Hepatocyte (in vitro differentiated cells): ENCODE results near the gene PIK3R1. TPM values are rescaled to one million over a fixed set of nuclear protein-coding genes. Genes with fewer than 3 reads are reported as not detected.

Source experiments
- DNase-seq: peaks from one replicate; pipeline ENCODE4 v3.0.0-alpha.2; 2016; ENCODE audit warnings: low spot score
- H2AFZ ChIP-seq: fragments of 200-600 bp; sonication (generic); 2 replicates; pipeline ENCODE4 v1.6.0; 2016; ENCODE audit warnings: antibody characterized with exemption, mild to moderate bottlenecking
- H3K27ac ChIP-seq: fragments of 200-600 bp; sonication (generic); 2 replicates; pipeline ENCODE4 v1.5.1; 2016; ENCODE audit warnings: mild to moderate bottlenecking
- H3K27me3 ChIP-seq: fragments of 200-600 bp; sonication (generic); 2 replicates; pipeline ENCODE4 v1.6.1; 2016
- H3K36me3 ChIP-seq: fragments of 200-600 bp; sonication (generic); replicated peaks from 2 replicates; pipeline ENCODE4 v1.5.1; 2016; ENCODE audit warnings: low read depth; ENCODE audit not compliant: insufficient read depth
- H3K4me1 ChIP-seq: fragments of 200-600 bp; sonication (generic); 2 replicates; pipeline ENCODE4 v1.5.1; 2016; ENCODE audit warnings: mild to moderate bottlenecking, moderate library complexity; ENCODE audit not compliant: insufficient read depth
- H3K4me2 ChIP-seq: fragments of 200-600 bp; sonication (generic); 2 replicates; pipeline ENCODE4 v1.6.0; 2016
- H3K4me3 ChIP-seq: fragments of 200-600 bp; sonication (generic); 2 replicates; pipeline ENCODE4 v1.5.1; 2016; ENCODE audit warnings: mild to moderate bottlenecking
- H3K79me2 ChIP-seq: fragments of 200-600 bp; sonication (generic); 2 replicates; pipeline ENCODE4 v1.6.0; 2017; ENCODE audit warnings: mild to moderate bottlenecking
- H3K9me2 ChIP-seq: fragments of 200-600 bp; sonication (generic); replicated peaks from 2 replicates; pipeline ENCODE4 v1.6.0; 2017; ENCODE audit warnings: mild to moderate bottlenecking; ENCODE audit not compliant: insufficient read depth
- H3K9me3 ChIP-seq: fragments of 200-600 bp; sonication (generic); 2 replicates; pipeline ENCODE4 v1.5.1; 2016; ENCODE audit warnings: low read depth, mild to moderate bottlenecking
- H4K20me1 ChIP-seq: fragments of 200-600 bp; sonication (generic); 2 replicates; pipeline ENCODE4 v1.6.0; 2016; ENCODE audit warnings: mild to moderate bottlenecking; ENCODE audit not compliant: insufficient read depth, poor library complexity, severe bottlenecking
- EZH2 ChIP-seq: fragments of 200-600 bp; sonication (generic); IDR thresholded peaks from 2 replicates; pipeline ENCODE4 v1.6.1; 2016; ENCODE audit warnings: antibody characterized with exemption, mild to moderate bottlenecking, borderline replicate concordance
- EZH2phosphoT487 ChIP-seq: fragments of 200-600 bp; sonication (generic); IDR thresholded peaks from one replicate; pipeline ENCODE4 v1.6.1; 2018; ENCODE audit warnings: antibody characterized with exemption, mild to moderate bottlenecking, low read depth, moderate library complexity; ENCODE audit not compliant: unreplicated experiment, severe bottlenecking
- WGBS: methylation state at CpG from one replicate; pipeline ENCODE4 v1.1.6; 2016; ENCODE audit warnings: low lambda C conversion rate; ENCODE audit errors: missing lambda C conversion rate; 5-methylcytosine and 5-hydroxymethylcytosine counted together
- polyA plus RNA-seq: library from polyadenylated mRNA; unstranded; fragments of >200 nt; fragmentation: Nextera tagmentation; extraction: Ambion mirVana; gene quantifications from 2 replicates; pipeline ENCODE4 v1.2.1, GENCODE V29; 2016
- total RNA-seq: library from RNA; depleted of rRNA; stranded (reverse); fragments of >200 nt; gene quantifications from 2 replicates; pipeline ENCODE4 v1.2.3, GENCODE V29; 2014
- TF ChIP-seq, protein P1 (sequence below): fragments of 200-600 bp; sonication (generic); IDR thresholded peaks from 2 replicates; pipeline ENCODE4 v1.5.1; 2016; ENCODE audit warnings: antibody characterized with exemption, mild to moderate bottlenecking; ENCODE audit not compliant: poor library complexity

The PIK3R1 gene
- total and polyA plus RNA-seq, 2 experiments from 2014 or later = 38.9 to 109 TPM

DNA sequence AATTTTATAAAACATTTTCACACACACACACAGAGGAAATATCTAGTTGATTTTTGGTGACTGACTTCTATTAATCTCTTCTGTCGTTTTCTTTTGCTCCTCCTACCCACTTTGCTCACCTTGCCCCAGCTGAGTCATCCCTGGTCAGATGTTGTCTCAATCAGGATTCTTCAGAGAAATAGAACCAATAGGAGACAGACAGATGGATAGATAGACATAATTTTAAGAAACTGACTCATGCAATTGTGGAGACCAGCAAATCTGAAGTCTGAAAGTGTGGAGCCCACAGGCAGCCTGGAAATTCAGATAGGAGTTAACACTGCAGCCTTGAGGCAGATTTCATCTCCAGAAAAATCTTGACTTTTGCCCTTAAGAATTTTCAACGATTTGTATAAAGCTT lies 37.0 kb upstream of the PIK3R1 start:
- H3K9me3 ChIP-seq = no peaks in the 10 kb centered on the region
- H3K9me2 ChIP-seq = no peaks in the 10 kb centered on the region
- no peak overlapping the region for H3K27ac ChIP-seq
- no peaks in the 10 kb centered on the region for H3K27me3 ChIP-seq
- TF ChIP-seq EZH2phosphoT487 = no peak
- TF ChIP-seq, protein P1, sequence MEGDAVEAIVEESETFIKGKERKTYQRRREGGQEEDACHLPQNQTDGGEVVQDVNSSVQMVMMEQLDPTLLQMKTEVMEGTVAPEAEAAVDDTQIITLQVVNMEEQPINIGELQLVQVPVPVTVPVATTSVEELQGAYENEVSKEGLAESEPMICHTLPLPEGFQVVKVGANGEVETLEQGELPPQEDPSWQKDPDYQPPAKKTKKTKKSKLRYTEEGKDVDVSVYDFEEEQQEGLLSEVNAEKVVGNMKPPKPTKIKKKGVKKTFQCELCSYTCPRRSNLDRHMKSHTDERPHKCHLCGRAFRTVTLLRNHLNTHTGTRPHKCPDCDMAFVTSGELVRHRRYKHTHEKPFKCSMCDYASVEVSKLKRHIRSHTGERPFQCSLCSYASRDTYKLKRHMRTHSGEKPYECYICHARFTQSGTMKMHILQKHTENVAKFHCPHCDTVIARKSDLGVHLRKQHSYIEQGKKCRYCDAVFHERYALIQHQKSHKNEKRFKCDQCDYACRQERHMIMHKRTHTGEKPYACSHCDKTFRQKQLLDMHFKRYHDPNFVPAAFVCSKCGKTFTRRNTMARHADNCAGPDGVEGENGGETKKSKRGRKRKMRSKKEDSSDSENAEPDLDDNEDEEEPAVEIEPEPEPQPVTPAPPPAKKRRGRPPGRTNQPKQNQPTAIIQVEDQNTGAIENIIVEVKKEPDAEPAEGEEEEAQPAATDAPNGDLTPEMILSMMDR = no peak
- no peak for TF ChIP-seq EZH2
- no peaks in the 10 kb centered on the region for H4K20me1 ChIP-seq
- peaks cover 5% of the 10 kb centered on the region for H3K4me1 ChIP-seq
- H3K79me2 ChIP-seq = no peaks in the 10 kb centered on the region
- WGBS = 48% methylated on average over 2 of the region's 2 CpGs
- DNase-seq = peak; percentile 12
- H3K4me3 ChIP-seq = no peak overlapping the region
- H2AFZ ChIP-seq = no peak overlapping the region
- no peaks in the 10 kb centered on the region for H3K36me3 ChIP-seq
- no peak overlapping the region for H3K4me2 ChIP-seq

DNA sequence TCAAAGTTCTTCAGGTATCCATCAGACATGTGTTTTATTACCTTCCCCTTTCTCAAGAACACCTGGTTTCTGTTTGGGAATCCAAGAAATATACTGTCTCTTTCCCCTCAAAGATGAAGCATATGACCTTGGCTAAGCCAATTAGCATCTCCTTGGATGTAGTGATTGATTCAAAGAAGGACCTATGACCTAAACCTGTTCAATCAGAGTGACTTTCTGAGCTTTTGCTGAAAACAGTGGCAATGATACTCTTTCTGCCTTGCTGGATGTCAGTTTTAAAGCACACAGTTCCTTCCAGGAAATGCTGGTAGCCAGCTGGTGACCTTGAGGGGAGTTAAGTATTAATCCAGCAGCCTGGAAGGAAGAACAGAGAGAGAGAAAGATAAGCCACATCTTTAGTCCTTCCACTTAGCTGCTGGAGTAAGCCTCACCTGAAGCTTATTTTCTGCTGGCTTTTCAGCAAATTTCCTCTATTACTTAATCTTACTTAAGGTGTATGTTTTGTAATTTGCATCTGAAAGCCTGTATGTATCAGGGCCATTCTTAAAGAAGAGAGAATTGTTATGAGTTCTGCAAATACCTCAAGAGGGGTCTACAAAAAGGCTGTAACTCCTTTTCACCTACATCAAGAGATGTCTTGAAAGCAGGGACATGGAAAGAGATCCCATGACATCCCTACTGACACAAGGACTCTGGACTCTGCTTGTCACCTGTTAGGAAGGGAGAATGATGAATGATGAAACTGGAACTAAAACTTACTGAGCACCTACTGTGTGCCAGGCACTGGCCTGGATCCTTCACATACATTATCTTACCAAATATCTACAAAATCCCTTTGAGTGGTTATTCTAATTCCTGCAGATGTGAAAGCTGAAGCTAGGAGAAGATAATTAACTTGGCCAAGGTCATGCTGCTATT lies 35.2 kb upstream of the PIK3R1 start:
- H3K4me2 ChIP-seq = no peak overlapping the region
- no peaks in the 10 kb centered on the region for H3K9me2 ChIP-seq
- H2AFZ ChIP-seq = no peak overlapping the region
- H3K4me1 ChIP-seq = peaks cover 5% of the 10 kb centered on the region
- peak overlapping the region; percentile 52 for H3K27ac ChIP-seq
- DNase-seq = peak; percentile 36
- no peaks in the 10 kb centered on the region for H4K20me1 ChIP-seq
- TF ChIP-seq EZH2 (no peak), EZH2phosphoT487 (no peak)
- TF ChIP-seq, protein P1 = no peak
- no peaks in the 10 kb centered on the region for H3K36me3 ChIP-seq
- no peaks in the 10 kb centered on the region for H3K79me2 ChIP-seq
- no peak overlapping the region for H3K4me3 ChIP-seq
- H3K27me3 ChIP-seq = no peaks in the 10 kb centered on the region
- no peaks in the 10 kb centered on the region for H3K9me3 ChIP-seq

DNA sequence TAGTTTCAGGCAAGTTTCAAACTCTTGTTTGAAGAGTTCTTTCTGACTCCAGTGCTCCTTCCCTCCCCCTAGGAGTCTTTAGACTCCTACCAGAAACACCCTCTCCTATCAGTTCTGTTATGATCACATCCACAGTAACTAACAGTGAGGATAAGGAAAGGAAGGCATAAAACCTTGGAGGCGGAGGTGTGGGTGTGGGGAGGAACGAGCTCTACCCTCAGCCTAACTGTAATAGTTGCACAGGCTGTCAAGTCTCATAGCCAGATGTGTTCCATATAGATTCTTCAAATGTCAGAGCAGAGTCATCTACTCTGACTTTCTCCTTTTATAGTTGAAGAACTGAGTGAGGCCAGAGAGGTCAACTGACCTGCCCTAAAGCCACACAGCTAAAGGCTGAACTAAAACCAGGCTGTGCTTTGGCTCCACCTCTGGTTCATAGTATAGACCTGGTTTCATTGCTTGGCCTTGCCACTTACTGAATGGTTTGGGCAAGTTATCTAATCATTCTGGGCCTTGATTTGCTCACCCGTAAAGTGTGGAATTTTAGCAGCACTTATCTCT lies 34.4 kb upstream of the PIK3R1 start:
- H4K20me1 ChIP-seq = no peaks in the 10 kb centered on the region
- H3K4me2 ChIP-seq = no peak overlapping the region
- 76% methylated on average over 3 of the region's 3 CpGs for WGBS
- peaks cover 5% of the 10 kb centered on the region for H3K4me1 ChIP-seq
- H3K4me3 ChIP-seq = no peak overlapping the region
- no peaks in the 10 kb centered on the region for H3K9me3 ChIP-seq
- no peaks in the 10 kb centered on the region for H3K27me3 ChIP-seq
- peak overlapping the region; percentile 52 for H3K27ac ChIP-seq
- H3K79me2 ChIP-seq = no peaks in the 10 kb centered on the region
- no peak overlapping the region for H2AFZ ChIP-seq
- DNase-seq = no peak
- TF ChIP-seq, protein P1 = no peak
- TF ChIP-seq EZH2 = no peak
- TF ChIP-seq EZH2phosphoT487 = no peak
- H3K9me2 ChIP-seq = no peaks in the 10 kb centered on the region
- no peaks in the 10 kb centered on the region for H3K36me3 ChIP-seq
